Lung (tissue), 13 donors: ENCODE data around the gene SPON2. TPM values are rescaled to one million over a fixed set of nuclear protein-coding genes. Genes with fewer than 3 reads are reported as not detected.

ENCODE experiments used
- ATAC-seq: fragments of 200-7000 bp; cut with Tn5 transposase; one replicate; pipeline ENCODE4 v1.9.1; 2020; ENCODE audit warnings: moderate number of reproducible peaks; ENCODE audit not compliant: insufficient read depth, low FRiP score
- DNase-seq, 3 donors: peaks; one replicate each; pipeline ENCODE4 v3.0.0-alpha.2; 2013 to 2017
- H3K27ac ChIP-seq, 2 donors: one replicate each; pipeline ENCODE4 v1.5.1; 2013; ENCODE audit warnings: mild to moderate bottlenecking in 2 of 2, moderate library complexity in 2 of 2, control low read depth in 1 of 2, inconsistent platforms in 1 of 2, low read depth in 1 of 2, low read length in 1 of 2
- H3K27me3 ChIP-seq, 3 donors: one replicate each; pipeline ENCODE4 v1.5.1; 2013; ENCODE audit warnings: low read length in 2 of 3; ENCODE audit not compliant: control insufficient read depth in 3 of 3, insufficient read depth in 3 of 3
- H3K36me3 ChIP-seq, 4 donors: one replicate each; pipeline ENCODE4 v1.5.1; 2013; ENCODE audit warnings: low read length in 4 of 4, mild to moderate bottlenecking in 1 of 4, moderate library complexity in 1 of 4; ENCODE audit not compliant: control insufficient read depth in 4 of 4, insufficient read depth in 4 of 4
- H3K4me1 ChIP-seq, 5 donors: one replicate each; pipeline ENCODE4 v1.5.1; 2013; ENCODE audit warnings: low read length in 5 of 5, mild to moderate bottlenecking in 2 of 5, moderate library complexity in 1 of 5; ENCODE audit not compliant: control insufficient read depth in 5 of 5, insufficient read depth in 5 of 5
- H3K4me3 ChIP-seq: one replicate; pipeline ENCODE4 v1.5.1; 2013; ENCODE audit warnings: mild to moderate bottlenecking, control low read depth, moderate library complexity
- H3K9ac ChIP-seq, 2 donors: one replicate each; pipeline ENCODE4 v1.5.1; 2013; ENCODE audit warnings: low read length in 2 of 2, control low read depth in 1 of 2; ENCODE audit not compliant: insufficient read depth in 1 of 2
- H3K9me3 ChIP-seq, 4 donors: one replicate each; pipeline ENCODE4 v1.5.1; 2013; ENCODE audit warnings: low read length in 3 of 4, mild to moderate bottlenecking in 1 of 4, moderate library complexity in 1 of 4; ENCODE audit not compliant: control insufficient read depth in 4 of 4, insufficient read depth in 3 of 4
- CTCF ChIP-seq: IDR thresholded peaks from 2 replicates; pipeline ENCODE4 v1.5.1; 2012; ENCODE audit warnings: mild to moderate bottlenecking; ENCODE audit errors: control extremely low read depth, extremely low read depth
- WGBS, 2 donors: extraction: QIAGEN DNeasy Blood & Tissue Kit; methylation state at CpG; one replicate each; pipeline ENCODE4 v1.1.7; 2013; 5-methylcytosine and 5-hydroxymethylcytosine counted together
- polyA plus RNA-seq, 2 donors: library from polyadenylated mRNA; stranded (reverse); fragments of 200-250 nt; gene quantifications; one replicate each; pipeline ENCODE4 v1.2.1, GENCODE V29; 2013
- small RNA-seq: library from RNA; depleted of rRNA; stranded (forward); fragments of <200 nt; gene quantifications from one replicate; pipeline ENCODE3, GENCODE V24; 2014; ENCODE audit warnings: low replicate concordance
- total RNA-seq, 2 donors: library from RNA; depleted of rRNA in 1 of 2; stranded (reverse); fragments of >200 nt in 1 of 2; gene quantifications; one replicate each; pipeline ENCODE4 v1.2.1, GENCODE V29; 2014 to 2021
- donor health status: control.
- donor health status: control.
- donor health status: Bipolar disorder and iron deficiency.
- donor health status: healthy.
- donor health status: DM: yes; HTN: yes; CAD: no.

The SPON2 gene
- total and polyA plus RNA-seq, 4 donors = 21.0 to 106 (median 68.5) TPM

- no peak overlapping the region for H3K27ac ChIP-seq
- no peak for TF ChIP-seq CTCF
- peaks cover 0 to 2% (median 0%) of the 10 kb centered on the region in 5 donors for H3K4me1 ChIP-seq
- no peak overlapping the region for H3K4me3 ChIP-seq
- peaks cover 0 to 7% (median 4%) of the 10 kb centered on the region in 3 donors for H3K27me3 ChIP-seq
- no peak overlapping the region for H3K9ac ChIP-seq
- 80 to 87% methylated on average over 4 of the region's 4 CpGs for WGBS, 2 donors
- no peaks in the 10 kb centered on the region for H3K9me3 ChIP-seq
- no peaks in the 10 kb centered on the region for H3K36me3 ChIP-seq
- ATAC-seq (no peak), DNase-seq (no peak)
These were observed 47.6 kb downstream of the SPON2 start for GRCh38 chr4:1124818-1125217.

DNA sequence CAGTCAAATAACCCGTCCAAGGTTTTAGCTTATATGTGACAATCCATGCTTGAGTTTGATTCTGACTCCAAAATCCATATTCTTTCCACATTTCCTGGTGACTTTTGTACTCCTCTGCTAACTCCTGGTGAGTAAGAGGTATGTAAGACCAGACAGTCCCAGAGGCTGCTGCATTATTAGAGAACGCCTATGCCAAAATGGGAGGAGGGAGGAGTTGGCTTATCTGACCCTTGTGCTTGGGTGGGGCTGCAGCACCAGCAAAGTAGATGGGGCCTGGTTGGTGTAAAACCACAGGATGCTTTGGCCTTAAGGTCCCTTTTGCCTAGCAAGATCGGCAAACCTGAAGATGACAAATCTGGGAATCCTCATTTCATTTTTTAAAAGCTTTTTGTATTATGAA, 49.9 kb downstream of the SPON2 start:
- Histone ChIP-seq H3K9me3 (no peaks in the 10 kb centered on the region), H3K36me3 (no peaks in the 10 kb centered on the region), H3K27me3 (peaks cover 0 to 8% (median 7%) of the 10 kb centered on the region in 3 donors), H3K27ac (no peak overlapping the region), H3K9ac (no peak overlapping the region), H3K4me3 (no peak overlapping the region), H3K4me1 (peaks cover 0 to 2% (median 0%) of the 10 kb centered on the region in 5 donors)
- DNase-seq (no peak), ATAC-seq (no peak)
- TF ChIP-seq CTCF = no peak
- 90% methylated on average over 3 of the region's 3 CpGs for WGBS, 2 donors

Small RNAs within 50 kb of the gene (small RNA-seq; reads per million reads assigned to genes)
- not detected for gene RF00554

Other genes starting within 250 kb of the SPON2 start
- 100 to 1,000 TPM; 101 to 156 TPM for gene GAK, start 240.3 kb downstream of the SPON2 start, total RNA-seq
- 100 to 1,000 TPM; 119 to 178 TPM for gene GAK, start 240.3 kb downstream of the SPON2 start, polyA plus RNA-seq
- 10 to 100 TPM; 23.7 to 29.6 TPM for gene TMEM175, start 240.1 kb downstream of the SPON2 start, total RNA-seq
- 10 to 100 TPM; 25.3 to 43.7 TPM for gene TMEM175, start 240.1 kb downstream of the SPON2 start, polyA plus RNA-seq
- gene DGKQ, start 199.0 kb downstream of the SPON2 start, total RNA-seq = 10 to 100 TPM in 1 of 2 donors, 1 to 10 TPM in 1; 5.9 to 19.1 TPM
- 1 to 10 TPM; 7.0 to 9.8 TPM for gene DGKQ, start 199.0 kb downstream of the SPON2 start, polyA plus RNA-seq
- gene IDUA, start 185.5 kb downstream of the SPON2 start, total RNA-seq = 10 to 100 TPM in 1 of 2 donors, 1 to 10 TPM in 1; 7.5 to 66.5 TPM
- gene IDUA, start 185.5 kb downstream of the SPON2 start, polyA plus RNA-seq = 10 to 100 TPM; 14.9 to 28.4 TPM
- under 1 TPM; 0.20 to 0.71 TPM for gene SLC26A1, start 179.2 kb downstream of the SPON2 start, total RNA-seq
- under 1 TPM; 0.29 to 0.83 TPM for gene SLC26A1, start 179.2 kb downstream of the SPON2 start, polyA plus RNA-seq
- 10 to 100 TPM; 15.8 to 31.1 TPM for gene FGFRL1, start 161.0 kb downstream of the SPON2 start, total RNA-seq
- gene FGFRL1, start 161.0 kb downstream of the SPON2 start, polyA plus RNA-seq = 10 to 100 TPM; 13.4 to 14.7 TPM
- gene RNF212, start 59.0 kb downstream of the SPON2 start, total RNA-seq = 1 to 10 TPM; 4.5 to 8.8 TPM
- 1 to 10 TPM; 3.5 to 6.2 TPM for gene RNF212, start 59.0 kb downstream of the SPON2 start, polyA plus RNA-seq
- 100 to 1,000 TPM; 121 to 204 TPM for gene CTBP1, start 76.5 kb upstream of the SPON2 start, total RNA-seq
- 100 to 1,000 TPM; 126 to 150 TPM for gene CTBP1, start 76.5 kb upstream of the SPON2 start, polyA plus RNA-seq
- 10 to 100 TPM; 54.5 to 67.4 TPM for gene MAEA, start 117.3 kb upstream of the SPON2 start, total RNA-seq
- gene MAEA, start 117.3 kb upstream of the SPON2 start, polyA plus RNA-seq = 10 to 100 TPM; 39.7 to 67.1 TPM
- 10 to 100 TPM; 17.5 to 50.9 TPM for gene UVSSA, start 174.6 kb upstream of the SPON2 start, total RNA-seq
- 10 to 100 TPM in 1 of 2 donors, 1 to 10 TPM in 1; 9.8 to 17.9 TPM for gene UVSSA, start 174.6 kb upstream of the SPON2 start, polyA plus RNA-seq
- gene NKX1-1, start 233.9 kb upstream of the SPON2 start, total RNA-seq = not detected
- gene NKX1-1, start 233.9 kb upstream of the SPON2 start, polyA plus RNA-seq = not detected